K562 (cell line): ENCODE measurements around the gene SCMH1. TPM values are rescaled to one million over a fixed set of nuclear protein-coding genes. Genes with fewer than 3 reads are reported as not detected.

ENCODE experiments used
- BRD4 ChIP-seq: fragments of 200-600 bp; sonication (generic); IDR thresholded peaks from 2 replicates; pipeline ENCODE4 v1.6.1; 2017; ENCODE audit warnings: inconsistent platforms
- CREB3L1 ChIP-seq: fragments of 450-650 bp; IDR thresholded peaks from 2 replicates; pipeline ENCODE4 v1.6.1; 2014; ENCODE audit warnings: low read depth, mild to moderate bottlenecking, moderate library complexity, borderline replicate concordance
- GTF2A2 ChIP-seq: IDR thresholded peaks from 2 replicates; pipeline ENCODE4 v1.6.1; 2016; ENCODE audit warnings: mild to moderate bottlenecking, missing genetic modification characterization, missing compliant biosample characterization
- JUND ChIP-seq, 2 experiments: IDR thresholded peaks; 2 replicates in 1 of 2; 3 replicates in 1 of 2; pipeline ENCODE4 v1.6.1; 2011; ENCODE audit warnings: borderline replicate concordance in 2 of 2, low read depth in 2 of 2, low read length in 2 of 2, improper control_type of control experiment in 1 of 2, missing biosample characterization in 1 of 2, missing genetic modification characterization in 1 of 2, missing genetic modification reagents in 1 of 2
- KLF13 ChIP-seq: fragments of 450-650 bp; IDR thresholded peaks from 2 replicates; pipeline ENCODE4 v1.6.1; 2016; ENCODE audit warnings: missing genetic modification characterization, low read depth, mild to moderate bottlenecking, missing compliant biosample characterization, moderate library complexity, borderline replicate concordance
- MAFF ChIP-seq: IDR thresholded peaks from 2 replicates; pipeline ENCODE4 v1.6.1; 2012; ENCODE audit warnings: low read length, improper control_type of control experiment
- MAFG ChIP-seq: fragments of 450-650 bp; conservative IDR thresholded peaks from 2 replicates; pipeline ENCODE4 v1.6.1; 2016; ENCODE audit warnings: missing genetic modification characterization, missing compliant biosample characterization
- NFIX ChIP-seq: fragments of 250-450 bp; sonication (Bioruptor Pico); IDR thresholded peaks from 2 replicates; pipeline ENCODE4 v1.4.0; 2020; ENCODE audit warnings: low read depth, mild to moderate bottlenecking, moderate library complexity
- PHB ChIP-seq: fragments of 250-450 bp; sonication (Bioruptor Pico); IDR thresholded peaks from 2 replicates; pipeline ENCODE4 v1.5.0; 2021
- PRMT5 ChIP-seq: sonication (generic); formaldehyde crosslinking; IDR thresholded peaks from 2 replicates; pipeline ENCODE4 v1.5.0; 2020; ENCODE audit warnings: missing genetic modification reagents
- RB1 ChIP-seq: fragments of 450-650 bp; IDR thresholded peaks from 2 replicates; pipeline ENCODE4 v1.6.1; 2017; ENCODE audit warnings: low read depth, mild to moderate bottlenecking
- TCF7L2 ChIP-seq: fragments of 150-350 bp; IDR thresholded peaks from 2 replicates; pipeline ENCODE4 v1.6.1; 2016; ENCODE audit warnings: low read depth, mild to moderate bottlenecking, low read length, moderate library complexity
- THRAP3 ChIP-seq: fragments of 450-650 bp; IDR thresholded peaks from 2 replicates; pipeline ENCODE4 v1.6.1; 2016; ENCODE audit warnings: mild to moderate bottlenecking, inconsistent platforms, borderline replicate concordance
- VEZF1 ChIP-seq: fragments of 200-800 bp; sonication (Bioruptor generic); IDR thresholded peaks from 2 replicates; pipeline ENCODE4 v1.6.1; 2017; ENCODE audit warnings: missing genetic modification characterization, missing compliant biosample characterization
- ZBTB1 ChIP-seq: sonication (generic); formaldehyde crosslinking; IDR thresholded peaks from 2 replicates; pipeline ENCODE4 v1.8.1; 2023; ENCODE audit warnings: missing genetic modification reagents, low read depth, mild to moderate bottlenecking, borderline replicate concordance
- ZNF277 ChIP-seq: fragments of 250-450 bp; sonication (Bioruptor Pico); IDR thresholded peaks from 2 replicates; pipeline ENCODE4 v1.8.0; 2022; ENCODE audit warnings: inconsistent platforms, mild to moderate bottlenecking, moderate library complexity, borderline replicate concordance
- ZSCAN29 ChIP-seq: fragments of 450-650 bp; IDR thresholded peaks from 2 replicates; pipeline ENCODE4 v1.6.1; 2017
- ZSCAN32 ChIP-seq: fragments of 450-650 bp; formaldehyde crosslinking; IDR thresholded peaks from 2 replicates; pipeline ENCODE4 v1.4.0; 2020; ENCODE audit warnings: mild to moderate bottlenecking, moderate library complexity
- ZZZ3 ChIP-seq: fragments of 450-650 bp; IDR thresholded peaks from 2 replicates; pipeline ENCODE4 v1.6.1; 2016; ENCODE audit warnings: antibody characterized with exemption, mild to moderate bottlenecking, moderate library complexity
- polyA plus RNA-seq, 8 experiments: library from polyadenylated mRNA; depleted of rRNA in 4 of 8; stranded (reverse) in 5 of 8; unstranded in 3 of 8; fragments of >200 nt; fragmentation: Nextera tagmentation in 2 of 8; fragmentation: Illumina TruSeq in 1 of 8; extraction: Ambion mirVana in 2 of 8; extraction: Trizol in 1 of 8; gene quantifications; 2 replicates each; pipeline versions ENCODE4 v1.2.1 to v1.2.3, GENCODE V29; 2011 to 2014; ENCODE audit warnings: inconsistent platforms in 1 of 8, missing spikeins in 1 of 8
- total RNA-seq, 7 experiments: library from RNA; depleted of rRNA in 6 of 7; stranded (reverse); fragments of >200 nt in 6 of 7; fragmentation: Illumina TruSeq in 2 of 7; extraction: Trizol in 2 of 7; gene quantifications; 2 replicates each; pipeline versions ENCODE4 v1.2.1 to v1.2.3, GENCODE V29; 2011 to 2021; ENCODE audit warnings: low replicate concordance in 1 of 7
- TF ChIP-seq, protein P1 (sequence below): sonication (generic); formaldehyde crosslinking; IDR thresholded peaks from 2 replicates; pipeline ENCODE4 v1.8.0; 2022; ENCODE audit warnings: mild to moderate bottlenecking, low read depth, missing genetic modification reagents
- TF ChIP-seq, protein P2 (sequence below): fragments of 450-650 bp; IDR thresholded peaks from 2 replicates; pipeline ENCODE4 v1.6.1; 2016; ENCODE audit warnings: low read depth, mild to moderate bottlenecking, moderate library complexity

The SCMH1 gene
- total and polyA plus RNA-seq, 9 of the 15 experiments (the other 6 are each of a cell fraction or from before 2014, with no cell fraction given), result 8.5 to 37.0 (median 26.8) TPM

DNA sequence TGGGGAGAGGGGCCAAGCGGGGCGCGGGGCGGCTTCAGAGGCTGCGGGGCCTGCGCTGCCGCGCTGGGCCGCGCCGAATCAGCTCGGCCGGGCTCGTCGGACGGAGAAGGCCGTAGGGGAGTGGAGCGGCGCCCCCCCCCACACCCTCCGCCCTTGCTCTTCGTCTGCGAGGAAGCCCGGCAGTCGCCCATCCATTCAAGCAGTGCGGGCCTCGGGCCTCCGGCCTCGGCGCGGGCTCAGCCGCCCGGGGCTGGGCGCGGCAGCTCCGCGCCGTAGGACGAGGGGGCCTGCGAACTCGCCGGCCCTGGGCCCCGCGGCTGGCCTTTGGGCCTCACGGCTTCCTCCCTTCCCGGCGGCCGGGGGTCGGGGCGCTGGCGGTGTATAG is 262.0 kb downstream of the SCMH1 start (continued):
- TF ChIP-seq VEZF1 (CRISPR knock-in tag), result peak; percentile 30
- TF ChIP-seq PRMT5 (CRISPR knock-in tag), result no peak
- no peak for TF ChIP-seq ZZZ3
- TF ChIP-seq ZSCAN32, result no peak
- TF ChIP-seq NFIX, result no peak
- no peak for TF ChIP-seq THRAP3
- TF ChIP-seq MAFG (tag), result no peak
- no peak for TF ChIP-seq TCF7L2
- TF ChIP-seq ZNF277 (CRISPR knock-in tag), result no peak
- TF ChIP-seq ZSCAN29, result no peak
- TF ChIP-seq CREB3L1, result no peak
- no peak for TF ChIP-seq PHB (CRISPR knock-in tag)
- TF ChIP-seq, protein P1, sequence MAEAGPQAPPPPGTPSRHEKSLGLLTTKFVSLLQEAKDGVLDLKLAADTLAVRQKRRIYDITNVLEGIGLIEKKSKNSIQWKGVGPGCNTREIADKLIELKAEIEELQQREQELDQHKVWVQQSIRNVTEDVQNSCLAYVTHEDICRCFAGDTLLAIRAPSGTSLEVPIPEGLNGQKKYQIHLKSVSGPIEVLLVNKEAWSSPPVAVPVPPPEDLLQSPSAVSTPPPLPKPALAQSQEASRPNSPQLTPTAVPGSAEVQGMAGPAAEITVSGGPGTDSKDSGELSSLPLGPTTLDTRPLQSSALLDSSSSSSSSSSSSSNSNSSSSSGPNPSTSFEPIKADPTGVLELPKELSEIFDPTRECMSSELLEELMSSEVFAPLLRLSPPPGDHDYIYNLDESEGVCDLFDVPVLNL, result 0 out of 2 replicates have a peak, but pooled peaks have one; percentile 21
- TF ChIP-seq JUND (IDR thresholded peaks at IDR 0.05; ENCODE audit: borderline replicate concordance, low read depth, low read length), result no peak
- no peak for TF ChIP-seq JUND (tag; IDR thresholded peaks at IDR 0.05; ENCODE audit: borderline replicate concordance, low read depth, low read length)
- no peak for TF ChIP-seq KLF13 (tag)
- 0 out of 2 replicates have a peak, but pooled peaks have one; percentile 36 for TF ChIP-seq BRD4
- 0 out of 2 replicates have a peak, but pooled peaks have one; percentile 9 for TF ChIP-seq RB1
- TF ChIP-seq ZBTB1 (CRISPR knock-in tag), result peak; percentile 62; the same call in 1 of the 2 replicates
- no peak for TF ChIP-seq MAFF
- TF ChIP-seq GTF2A2 (tag), result 0 out of 2 replicates have a peak, but pooled peaks have one; percentile 20
- TF ChIP-seq, protein P2, sequence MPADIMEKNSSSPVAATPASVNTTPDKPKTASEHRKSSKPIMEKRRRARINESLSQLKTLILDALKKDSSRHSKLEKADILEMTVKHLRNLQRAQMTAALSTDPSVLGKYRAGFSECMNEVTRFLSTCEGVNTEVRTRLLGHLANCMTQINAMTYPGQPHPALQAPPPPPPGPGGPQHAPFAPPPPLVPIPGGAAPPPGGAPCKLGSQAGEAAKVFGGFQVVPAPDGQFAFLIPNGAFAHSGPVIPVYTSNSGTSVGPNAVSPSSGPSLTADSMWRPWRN, result no peak
